Lower leg skin (tissue), 4 donors: Measurements from ENCODE around the gene IL31. TPM values are rescaled to one million over a fixed set of nuclear protein-coding genes. Genes with fewer than 3 reads are reported as not detected.
"Not testable (repeated sequence)": the region's sequence is repeated elsewhere in the genome, so short reads cannot be mapped to it uniquely, and the experiment has no call there.

Experiments used
- DNase-seq, 2 donors: peaks; one replicate each; pipeline ENCODE4 v3.0.0-alpha.2; 2019; ENCODE audit warnings: low spot score in 2 of 2
- H3K4me3 ChIP-seq: fragments of 200-600 bp; sonication (generic); 2 replicates; pipeline ENCODE4 v1.5.1; 2017; ENCODE audit warnings: mild to moderate bottlenecking, low read depth; ENCODE audit not compliant: poor library complexity, severe bottlenecking
- CTCF ChIP-seq, 3 donors: fragments of 450-650 bp; IDR thresholded peaks; one replicate each; pipeline ENCODE4 v1.5.1; 2016; ENCODE audit warnings: antibody characterized with exemption in 3 of 3, mild to moderate bottlenecking in 3 of 3, moderate library complexity in 2 of 3
- POLR2A ChIP-seq, 2 donors: fragments of 450-650 bp; IDR thresholded peaks; one replicate each; pipeline ENCODE4 v1.6.1; 2016 to 2017; ENCODE audit warnings: antibody characterized with exemption in 2 of 2, mild to moderate bottlenecking in 1 of 2, moderate library complexity in 1 of 2
- WGBS, 2 donors: methylation state at CpG; one replicate each; pipeline ENCODE4 v1.1.5; 2018; 5-methylcytosine and 5-hydroxymethylcytosine counted together
- intact Hi-C: fragments of 100-400 bp; cut with DNase I; formaldehyde crosslinking; loops from one replicate; pipeline ENCODE4 v1.15.0; 2023; ENCODE audit warnings: low total_unique reads
- total RNA-seq, 4 donors: library from RNA; depleted of rRNA; stranded (reverse); fragments of >200 nt; gene quantifications; one replicate each; pipeline ENCODE4 v1.1.0, GENCODE V29; 2016

IL31 gene
- total RNA-seq, 4 donors from 2014 or later, result not detected

DNA sequence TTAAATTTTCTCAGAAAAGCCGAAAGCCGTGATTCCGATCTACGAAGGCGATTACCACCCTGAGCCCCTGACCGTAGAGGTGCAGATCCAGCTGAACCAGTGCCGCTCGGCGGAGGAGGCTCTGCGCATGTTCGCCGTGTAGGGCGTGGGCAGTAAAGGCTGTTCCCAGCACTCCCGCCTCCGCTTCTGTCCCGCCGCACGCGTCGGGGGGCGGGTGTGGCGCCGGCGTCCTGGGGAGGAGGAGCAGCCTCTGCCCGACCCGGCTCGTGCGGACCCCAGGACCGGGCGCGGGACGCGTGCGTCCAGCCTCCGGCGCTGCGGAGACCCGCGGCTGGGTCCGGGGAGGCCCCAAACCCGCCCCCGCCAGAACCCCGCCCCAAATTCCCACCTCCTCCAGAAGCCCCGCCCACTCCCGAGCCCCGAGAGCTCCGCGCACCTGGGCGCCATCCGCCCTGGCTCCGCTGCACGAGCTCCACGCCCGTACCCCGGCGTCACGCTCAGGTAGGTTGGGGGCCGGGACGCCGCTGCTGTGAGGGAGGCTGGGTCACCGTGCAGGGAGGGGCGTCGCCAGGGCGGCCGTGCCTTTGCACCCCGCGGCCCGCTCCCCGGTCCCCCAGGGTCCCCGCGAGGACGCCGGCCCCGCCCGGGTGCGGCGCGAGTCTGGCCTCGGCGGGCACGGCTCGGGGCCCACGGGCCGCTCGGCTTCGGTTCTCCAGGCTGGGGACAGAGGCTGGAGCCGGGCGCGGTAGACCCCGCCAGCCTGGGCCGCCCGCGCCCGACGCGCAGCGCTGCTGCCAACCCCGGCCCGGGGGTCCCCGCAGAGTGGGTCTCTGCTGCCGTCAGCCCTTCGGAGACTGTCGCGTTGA lies 29.5 kb upstream of the IL31 start, which contains the start of gene B3GNT4:
B3GNT4 (plus strand) TSS at position 409 of the 866 bp plus-strand sequence. CDS start 910 bp downstream, outside the sequence.
- WGBS, 2 donors, result 0% methylated on average over 25 to 49 of the region's 104 CpGs
- no peak for TF ChIP-seq POLR2A (IDR thresholded peaks at IDR 0.05)
- no peak for TF ChIP-seq CTCF (IDR thresholded peaks at IDR 0.05)
- peak within 1 kb of the TSS; percentile 40 for H3K4me3 ChIP-seq
- DNase-seq, result peak; percentile 52 to 91
- intact Hi-C loops, result no loop called here

- intact Hi-C loops, H3K4me3 ChIP-seq, DNase-seq: not testable (repeated sequence)
- 61 to 65% methylated on average over 19 of the region's 19 CpGs for WGBS, 2 donors
These were observed 28.8 kb upstream of the IL31 start for GRCh38 chr12:122202811-122203210.

DNA sequence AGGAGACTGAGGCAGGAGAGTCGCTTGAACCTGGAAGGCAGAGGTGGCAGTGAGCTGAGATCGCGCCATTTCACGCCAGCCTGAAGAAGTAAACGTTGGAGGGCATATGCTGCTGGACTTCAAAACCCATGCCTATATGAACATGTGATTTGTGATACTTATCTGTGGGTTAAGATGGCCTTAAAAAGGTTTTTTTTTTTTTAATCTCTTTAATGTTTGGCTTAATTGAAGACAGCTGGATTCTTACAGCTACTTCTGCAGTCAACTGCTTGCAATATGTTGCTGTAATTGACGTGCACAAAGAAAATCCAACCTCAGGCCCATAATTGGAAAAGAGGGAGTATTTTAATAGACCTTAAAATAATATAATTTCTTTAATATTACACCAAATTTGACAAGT lies 28.0 kb upstream of the IL31 start:
- DNase-seq, result no peak
- TF ChIP-seq POLR2A (IDR thresholded peaks at IDR 0.05) (no peak), CTCF (IDR thresholded peaks at IDR 0.05) (no peak)
- H3K4me3 ChIP-seq, result no peak overlapping the region
- intact Hi-C loops, result no loop called here
- WGBS, 2 donors, result 91 to 94% methylated on average over 6 of the region's 6 CpGs

DNA sequence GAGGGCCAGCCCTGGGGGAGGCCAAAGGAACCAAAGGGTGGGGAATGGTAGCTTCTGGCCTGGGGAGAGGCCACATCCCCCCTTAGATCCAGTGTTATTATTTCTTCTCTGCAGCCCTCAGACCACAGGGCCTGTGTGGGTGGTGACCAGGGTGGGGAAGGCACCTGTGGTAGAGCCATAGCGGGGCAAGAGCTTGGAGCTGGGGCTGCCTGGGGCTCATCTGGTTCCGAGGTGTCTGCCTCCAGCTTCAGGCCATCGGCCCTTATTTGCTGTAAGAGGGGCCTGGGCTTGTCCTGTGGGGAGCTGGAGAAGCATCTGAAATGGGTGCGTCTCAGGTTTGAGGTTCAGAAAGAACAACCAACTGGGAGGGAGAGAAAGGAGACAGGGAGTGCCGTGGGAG lies 27.4 kb upstream of the IL31 start:
- TF ChIP-seq CTCF (IDR thresholded peaks at IDR 0.05) (no peak), POLR2A (IDR thresholded peaks at IDR 0.05) (no peak)
- intact Hi-C loops, result no loop called here
- DNase-seq, result peak in 1 of 2 donors; percentile 54
- H3K4me3 ChIP-seq, result no peak overlapping the region
- WGBS, 2 donors, result 82 to 83% methylated on average over 5 of the region's 5 CpGs

GRCh38 chr12:122200541-122201175 lies 26.6 kb upstream of the IL31 start:
- WGBS, 2 donors, result 73 to 78% methylated on average over 18 to 23 of the region's 24 CpGs

More at GRCh38 chr12:122200541-122201175, 26.6 kb upstream of the IL31 start:
- no peak for TF ChIP-seq POLR2A (IDR thresholded peaks at IDR 0.05)
- no peak for TF ChIP-seq CTCF (IDR thresholded peaks at IDR 0.05)
- peak in 1 of 2 donors; percentile 77 for DNase-seq
- no peak overlapping the region for H3K4me3 ChIP-seq
- intact Hi-C loops, result no loop called here
